GM19238 (cell line): ENCODE data around the gene ANO4.
"Not testable (repeated sequence)": the region's sequence is repeated elsewhere in the genome, so short reads cannot be mapped to it uniquely, and the experiment has no call there.

Experiments
- DNase-seq: peaks from one replicate; pipeline ENCODE4 v3.0.0; 2011; ENCODE audit warnings: low spot score; ENCODE audit not compliant: insufficient read length

The ANO4 gene

DNA sequence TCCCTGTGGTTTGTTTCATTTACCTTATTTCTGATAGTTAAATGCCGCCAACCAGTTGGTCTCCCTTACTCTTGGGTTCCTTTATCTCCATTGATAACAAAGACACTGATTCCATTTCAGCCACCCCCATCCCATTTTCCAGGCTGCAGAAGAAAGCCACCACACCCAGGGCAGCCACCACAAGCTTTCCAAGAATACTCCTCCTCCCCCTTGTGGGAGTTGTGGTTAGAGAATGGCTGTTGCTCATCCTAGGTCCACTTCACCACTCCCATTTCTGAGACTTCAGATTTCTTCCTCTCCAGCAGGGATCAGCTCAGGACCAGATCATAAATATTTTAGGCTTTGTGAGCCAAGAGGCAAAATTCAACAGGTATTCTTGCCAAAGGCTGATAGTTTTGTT is 73.9 kb downstream of the ANO4 start:
- no peak for DNase-seq

DNA sequence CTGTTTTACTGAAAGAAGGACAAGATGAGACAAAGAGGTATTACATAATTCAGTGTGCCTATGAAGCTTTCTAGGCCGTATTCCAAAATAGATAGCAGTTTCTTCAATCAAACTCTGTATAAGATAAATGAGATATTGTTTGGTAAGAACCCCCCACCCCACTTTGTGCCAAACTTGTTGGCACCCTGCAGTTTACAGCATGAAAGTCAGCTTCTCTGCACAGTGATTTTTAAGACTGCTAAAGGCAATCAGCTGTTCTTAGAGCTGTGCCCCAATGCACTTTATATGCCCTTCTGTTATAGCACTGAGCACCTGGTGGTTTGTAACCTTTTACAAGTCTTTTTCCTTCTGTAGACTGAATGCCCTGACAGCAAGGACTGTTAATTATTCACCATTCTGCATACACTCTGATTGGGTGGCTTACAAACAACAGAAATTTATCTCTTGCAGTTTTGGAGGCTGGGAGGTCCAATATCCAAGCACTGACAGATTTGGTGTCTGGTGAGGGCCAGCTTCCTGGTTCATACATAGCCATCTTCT is 76.7 kb downstream of the ANO4 start:
- DNase-seq, result no peak

DNA sequence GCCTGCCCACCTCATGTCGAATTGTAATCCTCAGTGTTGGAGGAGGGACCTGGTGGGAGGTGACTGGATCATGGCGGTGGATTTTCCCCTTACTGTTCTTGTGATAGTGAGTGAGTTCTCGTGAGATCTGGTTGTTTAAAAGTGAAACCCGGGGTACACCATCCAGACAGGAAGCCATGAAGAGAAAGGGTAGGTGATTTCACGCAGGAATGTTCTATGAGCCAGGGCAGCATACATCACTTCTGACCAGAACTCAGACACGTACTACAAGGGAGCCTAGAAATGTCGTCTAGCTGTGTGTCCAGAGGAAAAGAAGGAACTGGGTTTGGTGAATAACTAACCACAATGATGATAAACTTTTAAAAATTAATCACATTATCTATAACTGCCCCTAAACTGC is 80.6 kb downstream of the ANO4 start:
- DNase-seq, result no peak

DNA sequence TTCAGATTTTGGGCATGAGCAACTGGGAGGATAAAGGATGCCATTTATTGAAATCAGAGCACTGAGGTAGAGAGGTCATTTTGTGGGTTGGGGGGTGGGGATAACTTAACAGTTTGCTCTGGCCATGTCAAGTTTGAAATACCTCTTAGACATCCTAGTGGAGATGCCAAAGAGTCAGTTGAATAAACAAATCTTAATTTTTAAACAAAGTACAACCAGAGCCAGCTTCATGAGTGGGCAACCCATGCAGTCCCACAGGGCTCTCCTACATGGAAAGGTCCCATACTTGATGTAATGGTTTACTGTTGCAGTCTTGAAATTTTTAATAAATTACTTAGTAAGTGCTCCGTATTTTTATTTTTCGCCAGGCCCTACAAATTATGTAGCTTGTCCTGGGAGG is 81.2 kb downstream of the ANO4 start:
- DNase-seq, result no peak

DNA sequence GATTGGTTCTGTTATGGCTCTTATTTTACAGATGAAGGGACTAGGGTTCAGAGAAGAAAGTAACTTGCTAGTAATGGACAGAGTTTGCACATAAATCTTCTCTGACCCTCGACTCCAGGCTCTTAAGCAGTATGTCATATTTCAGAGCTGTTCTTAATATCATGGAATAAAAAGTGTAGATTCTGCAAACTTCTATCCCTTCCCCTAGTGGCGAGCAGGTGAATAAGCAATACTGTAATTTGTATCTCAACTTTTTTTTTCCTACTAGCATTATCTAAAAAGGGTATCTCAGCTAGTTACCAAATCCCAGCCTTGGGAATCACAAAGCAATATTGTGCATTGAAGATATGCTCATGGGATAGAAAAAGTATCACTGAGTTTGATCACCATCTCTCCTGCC is 83.2 kb downstream of the ANO4 start:
- DNase-seq, result no peak

DNA sequence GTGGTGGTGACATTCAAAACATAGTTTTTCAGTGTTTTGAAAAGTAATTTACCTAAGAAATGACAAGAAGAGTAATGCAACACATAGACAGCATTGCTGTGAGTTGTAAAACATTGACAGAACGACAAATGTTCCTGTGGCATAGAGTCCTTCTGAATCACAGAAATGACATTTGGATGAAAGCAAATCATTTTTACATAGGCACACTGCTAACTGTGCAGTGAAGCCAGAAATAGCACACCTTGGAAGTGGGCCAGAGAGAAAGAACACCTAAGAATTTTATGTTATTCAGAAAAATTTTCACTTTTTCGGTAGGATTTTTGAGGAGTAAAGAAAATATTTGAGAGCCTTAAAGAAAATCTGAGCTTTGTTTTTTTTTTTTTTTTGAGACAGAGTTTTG is 100.6 kb downstream of the ANO4 start:
- DNase-seq, result no peak

DNA sequence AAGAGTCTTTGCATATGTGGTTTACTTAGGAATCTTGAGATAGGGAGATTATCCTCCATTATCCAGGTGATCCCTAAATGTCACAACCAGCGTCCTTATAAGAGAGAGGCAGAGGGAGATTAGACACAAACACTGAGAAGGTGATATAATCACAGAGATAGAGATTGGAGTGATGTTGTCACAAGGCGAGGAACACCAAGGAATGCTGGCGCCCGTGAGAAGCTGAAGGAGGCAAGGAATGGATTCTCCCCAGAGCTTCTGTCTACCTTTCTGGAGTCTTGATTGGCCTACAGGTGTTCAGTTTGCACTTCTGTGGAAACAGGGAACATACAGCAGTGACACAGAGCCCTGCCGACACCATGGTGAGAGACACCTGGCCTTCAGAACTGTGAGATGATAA is 101.6 kb downstream of the ANO4 start:
- DNase-seq, result no peak

DNA sequence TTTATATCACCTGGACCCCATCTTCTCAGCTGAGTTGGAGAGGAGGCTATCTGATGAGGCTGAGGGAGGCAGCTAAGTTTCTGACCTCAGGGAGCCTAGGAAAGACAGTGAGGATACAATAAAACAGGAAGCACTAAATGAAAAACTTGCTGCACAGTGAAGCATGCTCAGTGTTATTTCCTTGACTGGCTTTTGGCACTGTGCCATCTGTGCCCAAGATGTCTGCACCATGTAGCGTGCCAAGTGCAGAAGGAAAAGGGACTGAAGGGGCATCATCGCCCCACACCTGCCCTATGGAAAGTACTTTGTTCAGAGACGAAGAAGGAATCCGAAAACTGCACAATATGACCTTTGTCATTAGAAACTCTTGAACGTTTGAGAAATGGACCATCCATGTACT is 102.7 kb downstream of the ANO4 start:
- no peak for DNase-seq

DNA sequence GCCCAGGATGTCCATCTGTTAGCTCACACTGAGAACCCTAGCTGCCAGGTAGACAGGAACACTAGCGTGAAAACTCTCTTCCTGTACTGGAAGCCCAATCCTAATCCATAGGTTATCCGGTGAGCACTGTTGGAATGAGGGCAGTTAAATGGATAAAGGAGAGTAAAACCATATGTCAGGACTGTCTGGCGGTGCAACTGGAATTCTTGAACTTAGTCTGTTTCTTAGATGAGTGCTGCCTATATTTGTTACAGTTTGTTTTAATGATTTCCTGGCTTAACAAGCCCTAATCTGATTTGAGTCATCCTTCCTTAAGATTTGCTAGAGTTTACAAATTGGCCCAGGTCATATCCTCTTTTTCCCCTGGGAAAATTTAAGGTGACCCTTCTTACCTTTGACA is 104.7 kb downstream of the ANO4 start:
- DNase-seq, result no peak

DNA sequence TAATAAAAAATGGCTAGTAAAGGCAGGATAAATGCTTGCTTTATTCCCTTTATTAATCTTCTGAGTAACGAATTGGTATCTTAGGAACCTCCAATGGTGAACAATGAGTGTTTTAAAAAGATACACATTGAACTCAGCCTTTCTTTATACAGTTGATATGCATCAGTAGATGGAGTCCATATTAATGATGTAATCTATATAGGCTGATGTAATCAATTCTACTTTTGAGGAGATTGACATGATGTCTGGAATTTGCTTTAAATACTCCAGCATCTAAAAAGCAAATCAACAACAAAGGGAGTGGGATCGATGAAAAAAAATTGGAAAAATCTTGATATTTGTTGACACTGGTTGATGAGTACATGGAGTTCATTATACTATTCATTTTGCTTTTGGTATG is 106.2 kb downstream of the ANO4 start:
- DNase-seq, result no peak

DNA sequence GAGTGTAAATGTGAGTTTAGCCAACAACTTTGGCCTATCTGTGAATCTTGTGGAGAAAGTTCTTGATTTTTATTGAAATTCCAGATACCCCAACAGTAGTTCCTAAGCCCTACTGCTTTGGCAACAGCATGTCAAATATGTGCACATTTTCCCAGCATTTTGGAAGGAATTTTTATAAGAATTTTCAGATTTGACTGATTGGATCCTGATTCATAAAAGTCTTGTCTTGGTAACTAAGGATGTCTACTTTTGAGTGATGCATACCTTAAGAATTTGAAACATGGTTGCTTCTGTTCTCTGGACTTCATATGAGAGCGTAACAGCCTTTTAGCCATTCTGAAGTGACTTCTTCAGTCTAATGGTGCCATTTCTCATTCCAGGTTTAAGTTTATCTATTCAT is 106.7 kb downstream of the ANO4 start:
- DNase-seq, result no peak

DNA sequence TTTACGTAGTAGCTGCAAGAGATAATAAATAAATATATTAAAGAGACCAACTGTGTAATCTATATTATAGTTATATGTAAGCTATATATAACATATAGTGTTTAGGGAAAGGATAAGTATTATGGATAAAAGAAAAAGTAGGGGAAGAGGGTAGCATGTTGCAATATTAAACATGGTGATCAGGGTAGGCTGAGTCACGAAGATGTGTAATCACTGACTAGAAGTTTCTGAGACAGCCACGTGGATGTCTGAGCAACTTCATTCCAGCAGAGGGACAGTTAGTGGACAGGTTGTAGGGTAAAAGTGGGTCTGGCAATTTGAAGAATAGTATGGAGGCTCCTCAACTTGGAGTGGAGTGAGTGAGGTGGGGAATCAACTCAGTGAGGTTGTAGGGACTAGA is 109.7 kb downstream of the ANO4 start:
- no peak for DNase-seq

DNA sequence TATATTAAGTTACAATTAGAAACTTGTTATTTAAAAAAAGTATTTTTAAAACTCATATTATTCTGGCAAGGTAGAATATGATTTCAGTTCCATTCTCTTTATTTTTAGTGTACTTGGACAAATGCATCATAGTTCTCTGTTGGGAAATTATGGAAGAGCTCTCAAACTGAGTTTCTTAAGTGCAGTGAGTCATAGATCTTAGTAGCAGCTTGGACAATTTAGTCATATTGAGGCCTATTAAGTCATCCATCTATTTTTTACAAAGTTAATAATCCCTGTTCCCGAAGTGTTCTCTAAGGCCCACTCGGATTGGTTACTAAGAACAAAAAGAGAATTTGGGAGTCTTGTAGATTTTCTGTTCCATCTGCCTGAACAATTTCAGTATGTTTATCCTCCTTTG is 113.9 kb downstream of the ANO4 start:
- DNase-seq, result no peak

DNA sequence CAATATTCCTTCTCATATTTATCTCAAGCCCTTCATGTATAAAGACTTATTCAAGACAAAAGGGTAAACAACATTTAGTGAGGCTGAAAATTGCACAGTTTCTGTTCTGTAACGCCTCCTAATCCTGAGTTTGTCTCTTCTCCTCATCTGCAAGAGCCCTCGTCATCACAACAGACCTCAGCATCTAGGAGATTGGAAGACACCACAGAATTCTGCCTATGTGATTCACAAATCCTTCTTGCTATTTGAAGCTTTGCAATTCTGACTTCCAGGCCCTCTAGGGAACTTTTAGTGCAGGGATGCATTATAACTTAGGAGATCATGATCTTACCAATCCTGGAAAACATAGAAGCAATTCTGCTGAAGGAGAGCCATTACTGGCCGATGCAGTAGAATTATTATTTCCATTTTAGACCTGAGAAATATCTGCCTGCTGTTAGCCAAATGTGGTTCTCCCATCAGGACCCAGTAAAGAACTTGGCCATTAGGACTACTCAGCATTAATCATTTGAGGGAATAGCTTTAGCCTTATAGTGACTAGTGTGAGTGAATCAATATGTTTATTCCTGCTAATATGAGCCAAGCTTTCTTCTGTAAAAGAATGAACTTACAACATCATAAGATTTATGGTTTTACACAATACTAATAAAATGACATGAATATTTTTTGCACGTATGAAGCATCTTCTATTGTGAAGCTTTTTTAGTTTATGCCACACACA is 119.5 kb downstream of the ANO4 start:
- DNase-seq, result no peak

DNA sequence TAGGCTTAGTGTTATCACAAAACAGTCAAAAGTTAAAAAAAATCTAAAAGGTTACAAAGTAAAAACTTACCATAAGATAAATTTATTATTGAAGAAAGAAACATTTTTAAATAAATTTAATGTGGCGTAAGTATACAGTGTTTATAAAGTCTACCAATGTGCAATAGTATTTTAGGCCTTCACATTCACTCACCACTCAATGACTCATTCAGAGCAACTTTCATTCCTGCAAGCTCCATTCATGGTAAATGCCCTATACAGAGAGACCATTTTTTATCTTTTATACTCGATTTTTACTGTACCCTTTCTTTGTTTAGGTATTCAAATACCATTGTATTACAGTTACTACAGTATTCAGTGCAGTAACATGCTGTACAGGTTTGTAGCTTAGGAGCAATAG is 124.5 kb downstream of the ANO4 start:
- DNase-seq, result no peak

DNA sequence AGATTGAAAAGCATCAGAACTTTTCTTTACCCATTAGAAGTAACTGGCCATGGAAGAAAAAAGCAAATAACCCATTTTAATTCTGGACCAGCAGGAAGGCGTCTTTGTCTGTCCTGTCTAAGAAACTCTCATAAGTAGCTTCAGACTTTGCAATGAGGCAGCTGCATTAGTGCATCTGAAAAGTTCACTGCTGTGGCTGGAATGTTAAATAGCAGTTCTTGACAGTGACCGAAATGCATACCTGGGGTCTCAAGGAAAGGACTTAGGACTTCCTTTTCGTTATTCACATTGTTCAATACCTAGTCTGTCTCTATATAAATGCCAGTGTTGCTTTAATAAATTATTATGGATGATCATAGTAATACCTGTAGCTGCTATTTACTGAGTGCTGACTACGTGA is 125.9 kb downstream of the ANO4 start:
- DNase-seq, result no peak

DNA sequence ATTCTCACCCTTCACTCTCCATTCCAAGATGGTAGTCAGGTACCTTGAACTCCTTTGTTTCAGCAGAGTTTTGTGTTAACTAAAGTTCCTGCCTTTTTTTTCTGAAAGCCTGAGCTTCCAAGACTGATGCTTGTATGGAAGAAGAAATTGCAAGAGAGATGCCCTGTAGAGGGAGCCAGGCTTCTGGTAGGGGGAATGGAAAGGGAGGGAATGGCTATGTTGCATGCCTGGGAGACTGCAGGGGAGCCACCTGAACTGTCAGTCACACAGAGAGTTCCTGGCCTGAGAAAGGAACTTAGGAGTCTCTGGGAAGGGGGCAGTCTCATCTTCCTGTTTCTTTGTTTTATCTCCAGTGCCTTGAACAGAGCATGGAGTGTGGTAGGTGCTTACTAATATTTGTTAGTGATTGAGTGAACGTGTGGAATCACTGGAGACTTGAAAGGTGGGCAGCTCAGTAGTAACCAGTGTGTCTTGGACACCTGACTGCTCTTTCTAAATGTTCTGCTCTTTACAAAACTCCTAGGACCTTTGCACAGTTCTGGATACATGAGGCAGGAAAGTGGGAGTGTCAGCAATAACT is 132.2 kb downstream of the ANO4 start:
- DNase-seq, result no peak

DNA sequence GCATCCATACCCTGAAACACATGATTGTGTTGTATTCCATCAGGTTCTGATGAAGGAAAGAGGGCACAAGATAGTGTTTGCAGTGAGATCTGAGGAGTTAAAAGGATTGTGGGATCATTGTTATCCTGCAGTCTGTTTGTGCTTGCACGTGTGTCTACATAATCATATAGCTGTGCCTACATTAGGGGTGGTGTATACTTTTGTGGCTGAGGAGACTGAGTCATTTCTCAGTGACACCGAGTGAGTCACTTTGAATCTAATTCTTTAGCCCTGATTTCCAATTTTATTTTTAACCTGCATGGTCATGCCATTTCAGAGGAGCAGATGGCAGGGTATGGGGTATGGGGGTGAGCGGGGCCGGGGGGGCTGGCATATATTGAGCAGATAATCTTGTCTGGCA is 133.2 kb downstream of the ANO4 start:
- DNase-seq, result no peak

DNA sequence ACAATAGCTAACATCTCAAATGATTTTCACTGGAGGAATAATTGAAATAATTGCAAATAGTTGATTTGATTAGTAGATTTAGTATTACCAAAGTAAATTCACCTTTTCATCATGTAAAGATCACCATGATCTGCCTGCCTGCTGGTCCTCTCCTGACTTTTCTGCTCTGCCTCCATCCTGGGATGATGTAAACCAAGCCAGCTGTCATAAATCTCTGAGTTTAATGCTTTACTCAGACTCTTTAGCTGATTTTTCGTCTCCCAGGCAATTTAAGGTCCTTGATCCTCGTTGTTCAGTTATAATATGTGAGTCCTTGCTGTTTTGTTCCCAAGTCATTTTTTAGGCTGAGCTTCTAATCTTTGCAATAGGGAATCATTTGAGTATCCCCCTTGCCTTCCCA is 138.0 kb downstream of the ANO4 start:
- no peak for DNase-seq

DNA sequence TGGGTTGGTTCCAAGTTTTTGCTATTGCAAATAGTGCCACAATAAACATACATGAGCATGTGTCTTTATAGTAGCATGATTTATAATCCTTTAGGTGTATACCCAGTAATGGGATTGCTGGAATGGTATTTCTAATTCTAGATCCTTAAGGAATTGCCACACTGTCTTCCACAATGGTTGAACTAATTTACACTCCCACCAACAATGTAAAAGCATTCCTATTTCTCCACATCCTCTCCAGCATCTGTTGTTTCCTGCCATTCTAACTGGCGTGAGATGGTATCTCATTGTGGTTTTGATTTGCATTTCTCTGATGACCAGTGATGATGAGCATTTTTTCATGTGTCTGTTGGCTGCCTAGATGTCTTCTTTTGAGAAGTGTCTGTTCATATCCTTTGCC is 139.0 kb downstream of the ANO4 start:
- not testable (repeated sequence) for DNase-seq

DNA sequence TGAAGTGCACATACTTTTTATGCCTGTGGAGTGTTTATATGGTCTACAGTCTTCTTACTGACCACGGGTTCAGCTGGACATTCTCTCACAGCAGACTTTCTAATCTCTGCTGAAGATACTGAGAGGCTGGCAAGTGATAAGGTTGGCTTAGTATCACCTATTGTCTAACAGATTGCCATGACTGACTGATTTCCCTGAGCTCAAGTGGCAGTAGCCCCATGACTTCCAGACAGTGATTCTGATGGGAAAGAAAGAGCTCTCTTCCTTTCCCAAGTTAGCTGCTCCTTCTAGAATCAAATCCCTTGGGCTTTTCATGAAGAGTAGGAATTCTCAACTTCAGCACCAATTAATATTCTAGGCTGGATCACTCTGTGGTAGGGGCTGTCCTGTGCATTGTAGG is 141.4 kb downstream of the ANO4 start:
- no peak for DNase-seq

DNA sequence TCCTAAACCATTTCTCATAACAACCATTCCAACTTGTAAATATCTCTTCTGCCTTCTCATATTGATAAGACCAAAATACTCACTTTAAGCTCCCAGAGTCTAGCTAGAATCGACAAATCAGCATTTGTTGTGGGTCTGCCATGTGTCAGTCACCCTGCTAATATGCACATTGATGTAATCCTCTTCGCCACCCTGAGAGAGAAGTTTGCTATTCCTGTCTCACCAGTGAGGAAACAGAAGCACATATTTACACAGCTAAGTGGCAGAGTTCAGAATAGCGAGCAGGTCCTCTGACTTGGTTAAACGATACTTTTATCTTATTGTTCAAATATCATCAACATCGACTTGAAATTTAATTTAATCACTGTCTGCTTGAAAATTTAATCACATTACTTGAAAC is 142.1 kb downstream of the ANO4 start:
- no peak for DNase-seq

DNA sequence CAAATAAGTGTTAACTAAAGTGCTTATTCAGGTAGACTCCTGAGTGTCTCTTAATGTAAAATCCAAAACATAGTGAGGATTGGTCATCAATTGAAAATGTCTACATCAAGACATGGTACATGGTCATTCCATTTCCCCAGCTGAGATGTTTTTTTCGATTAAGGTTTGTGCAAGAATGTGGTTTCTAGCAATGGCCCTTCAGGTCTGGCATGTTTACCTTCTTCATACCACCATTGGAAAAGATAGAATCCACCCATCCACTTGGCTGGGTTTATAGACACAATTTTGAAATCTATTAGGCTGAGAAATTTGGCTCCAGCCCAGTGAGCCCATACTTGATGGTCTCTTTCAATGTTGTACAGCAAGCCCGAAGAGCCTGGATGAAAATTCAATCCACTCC is 145.9 kb downstream of the ANO4 start:
- DNase-seq, result no peak
